Activated T-helper 1 cell treated with anti-CD3 and anti-CD28 coated beads, Interleukin-2, amount 50 U/mL, for 16 hours (primary cell): ENCODE data around the gene GTPBP3.

ENCODE experiments used
- DNase-seq, 2 donors: peaks; one replicate each; pipeline ENCODE4 v3.0.0-alpha.2; 2020; ENCODE audit warnings: low read depth in 1 of 2, low spot score in 1 of 2

The GTPBP3 gene

DNA sequence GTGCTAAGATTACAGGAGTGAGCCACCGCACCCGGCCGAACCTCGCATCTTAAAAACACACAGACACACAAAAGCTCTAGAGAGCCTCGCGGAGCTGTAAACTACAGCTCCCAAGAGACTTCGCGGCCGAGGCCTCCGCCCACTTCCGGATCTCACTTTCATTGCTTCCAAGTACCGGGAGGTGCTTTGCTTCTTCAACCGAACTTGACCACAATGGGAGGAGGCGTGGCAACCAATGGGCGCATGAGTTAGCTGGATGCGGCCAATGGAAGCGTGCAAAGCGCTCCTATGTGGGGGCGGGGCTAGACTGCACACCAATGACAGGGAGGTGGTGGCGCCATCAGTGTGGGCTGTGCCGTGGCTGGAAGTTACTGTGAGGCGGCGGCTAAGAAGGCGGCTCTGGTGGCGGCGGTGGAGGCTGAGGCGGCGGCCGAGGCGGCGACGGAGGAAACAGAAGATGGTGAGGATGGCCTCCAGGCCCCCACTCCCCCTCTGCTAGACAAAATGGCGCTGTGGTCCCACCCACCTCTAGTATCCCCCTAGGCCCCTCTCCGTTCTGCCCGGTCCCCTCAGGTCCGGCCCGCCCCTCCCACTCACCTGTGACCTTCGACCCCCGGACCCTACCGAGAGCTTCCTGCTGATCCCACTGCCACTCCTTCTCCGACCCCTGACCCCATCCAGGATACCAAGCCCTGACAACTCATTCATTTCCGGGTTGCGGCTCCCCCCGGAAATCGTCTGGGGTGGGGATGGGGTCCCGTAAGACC is 28.0 kb upstream of the GTPBP3 start, which contains the start of gene DDA1:
TSS of gene DDA1 (plus strand) at position 366 of the 767 bp plus-strand sequence. CDS start at position 458, 92 bp downstream.
- DNase-seq: peak; percentile 96 to 99

DNA sequence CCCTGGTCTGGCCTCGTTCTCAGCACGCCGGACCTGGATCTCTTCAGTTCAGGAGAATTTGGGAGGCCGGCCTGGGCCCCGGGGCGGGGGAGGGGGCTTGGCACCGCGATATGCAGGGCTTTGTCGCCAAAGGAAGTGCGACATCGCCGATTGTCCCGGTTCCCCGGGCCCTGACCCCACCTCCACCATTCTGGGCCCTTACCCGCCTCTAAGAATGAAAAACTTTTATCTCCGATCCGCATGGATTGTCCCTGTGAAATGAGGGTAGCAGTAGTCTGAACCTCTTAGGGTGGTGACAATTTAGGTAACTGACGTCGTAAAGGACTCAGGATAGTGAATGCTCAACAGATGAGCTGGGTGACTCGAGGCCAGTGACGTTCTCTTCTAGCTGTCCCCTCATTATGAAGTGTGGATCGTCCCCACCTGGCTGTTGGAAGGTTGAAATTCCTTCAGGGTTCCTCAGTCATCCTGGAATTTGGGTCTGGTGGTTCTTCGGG is 27.3 kb upstream of the GTPBP3 start:
- no peak for DNase-seq

DNA sequence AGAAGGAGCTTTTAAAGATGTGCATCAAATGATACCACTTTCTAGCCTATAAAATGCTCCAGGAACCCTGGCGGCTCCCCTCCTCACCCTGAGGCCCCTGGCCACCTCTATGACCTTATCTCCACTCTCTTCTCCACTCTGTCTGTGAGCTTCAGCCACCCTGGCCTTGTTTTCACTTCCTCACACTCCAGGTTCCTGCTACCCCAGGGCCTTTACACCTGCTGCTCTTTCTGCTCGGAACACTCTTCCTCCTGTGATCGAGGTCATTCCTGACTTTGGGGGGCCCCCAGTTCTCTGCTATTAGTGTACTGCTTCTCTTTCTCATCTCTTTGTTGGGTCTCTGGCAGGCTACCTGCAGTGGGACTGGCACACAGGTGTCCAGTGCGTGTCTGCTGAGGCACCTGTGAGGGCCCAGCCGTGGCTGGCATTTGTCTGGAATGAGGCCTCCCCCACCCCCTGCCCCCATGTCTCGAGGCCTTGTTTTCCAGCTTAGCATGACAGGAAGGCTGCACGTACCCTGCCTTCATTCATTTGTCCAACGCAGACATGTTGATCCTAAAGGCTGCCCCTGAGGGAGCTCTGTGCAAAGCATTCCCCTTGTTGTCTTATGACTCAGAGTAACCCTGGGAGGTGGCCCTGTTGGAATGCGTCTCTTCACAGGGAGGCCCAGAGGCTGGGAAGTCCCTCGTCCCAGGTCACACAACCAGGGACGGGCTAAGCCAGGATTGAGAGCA is 25.7 kb upstream of the GTPBP3 start:
- no peak for DNase-seq

DNA sequence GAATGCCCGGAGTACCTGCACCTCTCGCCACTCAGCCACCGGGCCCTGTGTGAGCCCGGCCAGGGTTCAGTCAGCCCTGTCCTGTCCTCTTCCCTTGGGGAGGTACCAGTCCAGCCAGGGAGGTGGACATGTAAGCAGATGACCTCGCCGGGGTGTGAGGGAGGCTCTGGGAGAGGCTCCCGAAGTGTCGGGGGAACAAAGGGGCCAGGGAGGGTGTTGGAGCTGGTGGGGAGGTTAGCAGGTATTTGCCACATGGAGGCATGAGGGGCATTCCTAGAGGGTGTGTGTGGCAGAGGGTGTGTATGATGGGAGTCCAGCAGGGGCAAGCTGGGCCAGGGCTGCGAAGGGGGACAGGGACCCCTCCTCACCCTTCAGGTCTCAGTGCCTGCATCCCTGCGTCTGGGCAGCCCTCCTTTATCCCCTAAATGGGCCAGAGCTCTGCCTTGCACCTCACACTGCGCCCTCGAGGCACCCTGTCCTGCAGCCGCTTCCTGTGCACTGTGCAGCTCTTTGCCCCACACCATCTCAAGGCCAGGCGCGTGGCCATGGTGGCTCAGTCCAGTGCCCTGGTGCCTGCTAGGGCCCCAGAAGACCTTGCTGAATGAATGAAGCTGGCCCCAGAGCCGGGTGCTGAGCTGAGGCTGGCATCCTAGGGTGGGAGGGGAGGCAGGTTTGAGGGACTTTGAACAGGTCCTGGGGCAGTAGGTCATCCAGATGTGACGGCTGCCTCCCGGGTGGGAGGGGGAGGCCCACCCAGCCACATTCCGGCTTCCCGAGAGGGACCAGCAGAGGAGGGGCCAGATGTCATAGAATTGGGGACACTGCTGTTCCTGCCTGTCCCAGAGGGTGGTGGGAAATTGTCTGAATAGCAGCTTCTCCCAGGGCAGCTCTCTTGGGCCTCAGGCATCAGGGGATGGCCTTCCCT is 24.9 kb upstream of the GTPBP3 start:
- no peak for DNase-seq

DNA sequence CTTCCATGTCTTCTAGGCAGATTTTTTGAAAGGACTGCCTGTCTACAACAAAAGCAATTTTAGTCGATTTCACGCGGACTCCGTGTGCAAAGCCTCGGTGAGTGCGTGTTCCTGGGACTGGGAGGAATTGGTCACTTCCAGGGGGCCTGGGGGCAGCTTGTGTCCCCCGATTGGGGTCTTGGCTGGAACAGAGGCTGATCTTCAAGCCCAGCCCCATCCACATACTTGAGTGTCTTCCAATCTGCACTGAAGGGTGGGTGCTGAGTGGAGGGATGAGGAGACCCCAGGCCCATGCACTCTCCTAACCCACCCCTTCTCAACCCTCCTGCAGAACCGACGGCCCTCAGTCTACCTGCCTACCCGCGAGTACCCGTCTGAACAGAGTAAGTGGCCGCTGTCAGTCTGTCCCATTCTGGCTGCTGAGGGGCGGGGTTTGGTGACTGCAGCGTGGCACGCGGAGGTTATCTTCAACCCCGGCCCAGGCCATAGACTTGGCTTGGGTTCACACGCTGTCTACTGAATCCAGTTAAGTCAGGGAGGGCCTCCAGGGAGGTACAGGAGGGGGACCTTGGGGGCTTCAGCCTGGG is 23.3 kb upstream of the GTPBP3 start:
- DNase-seq: no peak

DNA sequence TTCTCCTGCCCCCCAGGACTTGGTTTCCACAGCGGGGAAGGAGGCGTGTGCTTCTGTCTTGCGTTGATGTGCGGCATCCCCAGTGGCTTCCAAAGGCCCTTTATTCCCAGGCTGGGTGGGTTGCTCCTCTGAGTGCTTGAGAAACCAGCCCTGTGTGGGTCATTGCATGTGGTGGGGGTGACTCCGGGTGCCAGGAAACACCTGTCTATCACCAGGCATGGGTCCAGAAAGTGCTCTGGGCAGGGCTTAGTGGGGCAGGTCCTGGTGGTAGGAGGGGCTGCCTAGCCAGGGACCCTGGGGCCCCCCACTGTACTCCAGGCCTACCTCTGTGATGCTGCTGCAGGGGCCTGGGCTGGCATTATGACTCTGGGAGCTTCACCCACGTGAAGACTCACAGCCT is 18.4 kb upstream of the GTPBP3 start:
- DNase-seq: no peak

DNA sequence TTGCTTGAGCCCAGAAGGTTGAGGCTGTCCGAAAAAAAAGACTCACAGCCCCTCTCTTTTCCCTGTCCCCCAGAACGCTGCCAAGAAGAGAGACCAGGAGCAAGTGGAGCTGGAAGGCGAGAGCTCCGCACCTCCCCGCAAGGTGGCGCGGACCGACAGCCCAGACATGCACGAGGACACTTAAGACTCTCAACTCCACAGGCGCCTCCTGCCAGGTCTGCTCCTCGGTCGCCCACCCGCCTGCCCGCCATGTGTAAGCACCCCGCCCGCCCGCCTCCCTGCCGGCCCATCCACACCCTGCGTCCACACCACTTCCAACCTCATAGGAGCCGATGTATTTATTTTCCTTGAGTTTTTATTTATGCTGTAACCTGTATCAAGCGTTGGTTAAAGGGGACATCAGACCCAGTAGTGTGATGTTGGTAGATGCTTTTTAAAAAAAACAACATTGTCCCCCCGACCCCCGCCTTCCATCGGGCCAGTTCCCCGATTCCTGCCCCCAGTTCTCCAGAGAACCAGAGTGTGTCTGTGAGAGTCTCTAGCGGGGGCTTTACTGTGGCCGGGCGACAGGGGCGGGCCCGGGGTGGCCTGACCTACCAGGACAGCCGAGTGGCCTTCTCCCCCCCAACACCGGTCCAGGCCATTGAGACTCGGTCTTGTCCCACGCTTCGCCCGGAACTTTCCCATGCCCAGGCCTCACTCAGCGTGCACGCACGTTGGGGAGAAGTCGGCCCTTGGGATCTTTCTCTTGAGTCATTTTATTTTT is 17.7 kb upstream of the GTPBP3 start:
- no peak for DNase-seq

DNA sequence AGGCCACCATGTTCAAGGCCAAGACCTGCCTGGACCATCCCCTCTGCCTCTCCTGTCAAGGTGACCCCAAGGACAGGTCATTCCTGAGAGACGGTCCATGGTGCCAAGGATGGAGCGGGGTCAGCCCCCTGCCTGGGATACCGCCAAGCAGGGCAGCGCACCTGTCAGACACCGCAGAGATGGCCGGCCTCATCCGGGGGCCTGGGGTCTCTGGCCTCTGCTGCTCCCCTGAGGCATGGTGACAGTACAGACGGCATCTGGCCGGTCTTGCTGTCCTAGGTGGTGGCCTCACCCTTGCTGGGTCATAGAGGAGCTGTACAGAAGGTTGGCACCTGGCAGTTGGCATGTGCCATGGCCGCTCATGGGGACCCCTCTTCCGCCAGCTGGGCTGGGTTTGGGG is 16.9 kb upstream of the GTPBP3 start:
- DNase-seq: no peak

DNA sequence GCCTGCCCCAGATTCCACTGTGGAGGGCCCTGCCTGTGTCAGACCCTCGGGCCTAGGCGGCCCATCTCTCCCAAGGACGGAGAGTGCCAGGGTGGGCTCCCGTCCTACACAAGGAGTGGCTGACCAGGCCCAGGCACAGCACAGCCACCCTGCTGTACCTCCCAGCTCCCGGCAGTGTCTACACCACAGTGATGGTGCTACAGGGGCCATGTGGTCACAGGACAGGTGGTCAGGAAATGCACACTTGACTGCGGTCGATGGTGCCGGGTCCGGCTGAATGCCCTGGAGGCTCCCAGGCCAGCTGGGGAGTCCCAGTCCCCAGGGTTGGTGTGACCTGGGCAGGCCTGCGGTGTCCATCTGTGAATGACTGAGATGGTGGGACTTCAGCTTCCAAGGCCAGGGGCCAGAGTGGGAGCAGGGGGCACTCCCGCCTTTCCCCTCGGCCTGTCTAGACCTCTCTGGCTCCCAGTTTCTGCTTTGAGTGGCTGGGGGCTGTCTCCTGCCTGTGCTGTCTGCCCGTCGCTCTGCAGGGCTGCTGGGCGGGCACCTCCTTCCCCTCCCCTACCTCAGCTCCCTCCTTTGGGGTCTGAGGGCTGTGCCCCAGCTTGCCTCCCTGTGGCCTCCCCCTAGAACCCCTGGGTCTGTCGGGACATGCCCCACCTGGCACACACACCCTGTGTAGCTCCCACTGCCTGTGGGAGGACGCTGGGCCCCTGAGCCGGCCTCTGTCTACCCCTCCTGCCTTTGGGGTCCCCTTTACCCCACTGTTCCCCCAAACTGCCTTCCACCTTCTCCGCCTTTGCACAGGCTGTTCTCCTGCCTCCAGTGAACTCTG is 15.5 kb upstream of the GTPBP3 start:
- no peak for DNase-seq

DNA sequence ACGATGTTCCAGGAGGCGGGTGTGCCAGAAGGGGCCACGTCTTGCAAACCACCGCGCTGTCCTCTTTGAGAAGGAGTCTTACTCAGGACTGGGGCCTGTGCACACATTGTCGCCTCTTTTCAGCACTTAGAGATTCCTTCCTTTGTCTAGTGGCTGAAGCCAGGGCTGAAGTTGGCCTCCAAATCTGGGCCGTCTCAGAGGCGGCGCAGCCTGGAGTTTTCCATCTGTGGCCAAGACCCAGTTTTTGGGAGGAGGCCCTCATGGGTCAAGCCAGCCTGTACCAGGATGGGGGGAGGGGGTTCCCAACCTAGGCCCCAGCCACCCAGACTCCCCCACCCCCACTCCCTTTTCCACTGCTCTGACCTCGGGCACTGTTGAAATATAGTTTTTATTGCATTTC is 14.5 kb upstream of the GTPBP3 start:
- no peak for DNase-seq

DNA sequence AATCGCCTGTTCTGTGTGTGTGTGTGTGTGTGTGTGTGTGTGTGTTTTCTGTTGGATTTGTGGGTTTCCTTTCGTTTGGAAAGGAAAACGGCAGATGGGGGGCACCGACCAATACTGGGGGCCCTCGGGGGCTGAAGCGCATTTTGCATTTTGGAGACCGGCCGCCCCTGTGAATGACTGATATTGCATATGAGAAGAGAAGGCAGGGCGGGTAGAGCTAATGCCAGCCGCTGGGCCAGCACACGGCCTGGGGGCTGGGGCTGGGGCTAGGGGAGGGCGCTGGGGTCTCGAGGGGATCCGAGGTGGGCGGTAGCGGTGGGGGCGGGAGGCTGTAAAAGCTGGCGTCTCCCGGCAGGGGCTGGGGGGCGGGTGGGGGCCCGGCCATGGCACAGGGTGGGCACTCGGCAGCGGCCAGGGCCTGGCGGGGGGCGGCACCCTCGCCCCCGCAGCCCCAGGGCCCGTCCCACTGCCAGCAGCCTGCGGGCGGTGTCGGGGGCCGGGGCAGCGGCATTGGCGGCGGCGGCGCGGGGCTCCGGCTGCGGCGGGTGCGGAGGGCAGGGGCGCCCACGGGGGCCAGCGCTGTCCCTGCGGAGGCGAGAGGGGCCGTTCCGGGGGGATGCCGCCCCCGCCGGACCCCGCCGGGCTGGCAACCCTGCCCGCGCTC is 13.9 kb upstream of the GTPBP3 start:
- DNase-seq: no peak

DNA sequence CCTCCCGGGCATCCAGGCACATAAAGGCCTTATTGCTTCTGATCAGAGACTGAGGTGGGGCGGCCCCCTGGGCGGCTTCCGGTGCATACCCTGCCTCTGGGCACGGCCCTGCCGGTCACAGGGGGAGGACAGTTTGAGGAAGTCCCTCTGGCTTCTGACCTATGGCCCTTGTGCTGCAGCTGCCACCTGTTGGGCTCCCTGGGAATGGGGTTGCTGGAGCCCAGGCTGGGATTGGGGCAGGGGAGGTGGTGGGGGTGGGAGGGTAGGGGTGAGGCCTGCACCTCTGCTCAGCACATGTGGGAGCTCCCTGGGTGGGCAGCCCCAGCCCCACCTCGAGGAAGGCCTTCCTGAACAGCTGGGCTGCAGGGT is 13.4 kb upstream of the GTPBP3 start:
- DNase-seq: no peak

DNA sequence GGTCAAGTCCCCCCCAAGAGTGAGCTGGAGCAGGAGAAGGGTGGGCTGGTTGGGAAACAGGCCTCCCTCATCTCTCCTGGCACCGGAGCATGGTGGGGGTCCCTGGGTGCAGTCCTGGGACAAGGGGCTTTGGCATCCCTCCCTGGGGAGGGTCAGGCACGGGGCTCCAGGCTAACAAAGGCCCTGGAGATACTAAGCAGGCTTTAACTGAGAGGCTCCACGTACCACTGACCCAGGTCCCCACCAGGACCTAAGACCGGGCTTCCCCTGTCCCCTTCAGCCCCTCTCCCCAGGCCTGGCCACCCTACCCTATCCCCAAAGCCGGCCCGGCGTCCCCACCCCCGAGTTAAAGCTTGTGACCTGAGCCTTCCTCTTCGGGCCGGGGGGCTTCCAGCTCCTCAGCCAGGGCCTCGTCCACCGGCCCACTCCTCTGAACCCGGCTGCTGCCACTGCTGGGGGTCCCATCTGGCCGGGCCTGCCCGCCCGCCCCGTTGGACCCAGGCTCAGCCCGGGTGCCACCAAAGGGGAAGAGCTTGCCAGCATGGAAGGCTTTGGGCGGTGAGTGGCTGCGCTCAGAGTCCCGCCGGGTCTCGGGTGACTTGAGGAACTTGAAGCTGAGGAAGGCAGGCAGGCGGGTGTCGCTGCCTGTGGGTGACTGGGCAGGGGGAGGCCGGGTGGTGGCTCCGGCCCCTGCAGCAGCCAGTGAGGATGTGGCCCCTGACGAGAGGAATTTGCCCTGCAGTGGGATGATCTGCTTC is 12.8 kb upstream of the GTPBP3 start:
- DNase-seq: no peak

DNA sequence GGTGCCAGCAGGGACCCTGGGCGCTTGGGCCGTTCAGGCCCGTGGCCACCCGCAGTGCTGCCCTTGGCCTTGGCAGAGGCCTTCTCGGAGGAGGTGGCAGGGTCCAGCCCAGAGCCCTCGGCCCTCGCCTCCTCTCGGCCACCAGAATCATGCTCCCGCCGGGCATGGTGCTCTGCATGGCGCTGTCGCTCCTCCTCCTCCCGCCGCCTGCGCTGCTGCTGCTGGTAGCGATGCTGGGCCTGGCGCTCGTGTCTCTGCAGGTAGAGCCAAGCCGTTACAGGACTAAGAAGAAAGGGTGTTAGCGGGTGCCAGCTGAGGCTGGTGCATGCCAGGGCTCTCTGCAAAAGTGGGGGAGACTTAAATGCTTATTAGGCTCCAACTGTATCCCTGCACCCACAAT is 12.2 kb upstream of the GTPBP3 start:
- DNase-seq: no peak

DNA sequence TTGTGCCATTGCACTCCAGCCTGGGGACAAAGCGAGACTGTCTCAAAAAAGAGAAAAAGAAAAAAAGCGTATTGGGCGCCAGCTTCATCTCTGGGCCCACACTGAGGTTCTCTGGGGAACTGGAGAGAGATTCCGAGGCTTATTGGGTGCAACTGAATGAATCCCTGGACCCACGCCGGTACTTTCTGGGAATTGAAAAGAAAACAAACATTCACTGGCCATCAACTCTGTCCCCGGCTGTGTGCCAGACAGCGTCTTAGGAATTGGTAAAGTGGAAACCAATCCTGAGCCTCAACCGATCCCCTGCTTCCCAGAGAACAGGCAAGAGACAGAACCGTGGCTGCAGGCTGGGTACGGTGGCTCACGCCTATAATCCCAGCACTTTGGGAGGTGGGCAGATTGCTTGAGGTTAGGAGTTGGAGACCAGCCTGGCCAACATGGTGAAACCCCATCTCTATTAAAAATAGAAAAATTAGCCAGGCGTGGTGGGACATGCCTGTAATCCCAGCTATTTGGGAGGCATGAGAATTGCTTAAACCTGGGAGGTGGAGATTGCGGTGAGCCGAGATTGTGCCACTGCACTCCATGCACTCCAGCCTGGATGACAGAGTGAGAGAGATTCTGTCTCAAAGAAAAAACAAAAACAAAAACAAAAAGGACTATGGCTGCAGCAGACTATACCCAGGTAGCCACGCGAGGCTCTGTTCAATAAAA is 11.3 kb upstream of the GTPBP3 start:
- DNase-seq: no peak

DNA sequence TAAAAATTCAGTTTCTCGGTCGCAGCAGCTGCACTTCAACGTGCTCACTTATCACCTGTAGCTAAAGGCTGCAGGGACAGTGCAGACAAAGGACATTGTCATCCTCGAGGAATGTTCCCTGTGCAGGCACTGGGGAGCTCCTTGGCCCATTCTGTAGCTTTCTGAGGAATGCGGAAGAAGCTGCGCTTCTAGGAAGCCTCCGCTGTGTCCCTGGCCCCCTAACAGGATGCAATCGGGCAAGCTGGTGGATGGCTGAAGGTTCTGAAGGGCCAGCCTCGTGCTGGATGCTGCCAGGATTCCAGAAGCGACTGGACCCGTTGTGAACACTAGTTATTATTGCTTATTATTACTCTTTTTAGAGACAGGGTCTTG is 10.8 kb upstream of the GTPBP3 start:
- no peak for DNase-seq

DNA sequence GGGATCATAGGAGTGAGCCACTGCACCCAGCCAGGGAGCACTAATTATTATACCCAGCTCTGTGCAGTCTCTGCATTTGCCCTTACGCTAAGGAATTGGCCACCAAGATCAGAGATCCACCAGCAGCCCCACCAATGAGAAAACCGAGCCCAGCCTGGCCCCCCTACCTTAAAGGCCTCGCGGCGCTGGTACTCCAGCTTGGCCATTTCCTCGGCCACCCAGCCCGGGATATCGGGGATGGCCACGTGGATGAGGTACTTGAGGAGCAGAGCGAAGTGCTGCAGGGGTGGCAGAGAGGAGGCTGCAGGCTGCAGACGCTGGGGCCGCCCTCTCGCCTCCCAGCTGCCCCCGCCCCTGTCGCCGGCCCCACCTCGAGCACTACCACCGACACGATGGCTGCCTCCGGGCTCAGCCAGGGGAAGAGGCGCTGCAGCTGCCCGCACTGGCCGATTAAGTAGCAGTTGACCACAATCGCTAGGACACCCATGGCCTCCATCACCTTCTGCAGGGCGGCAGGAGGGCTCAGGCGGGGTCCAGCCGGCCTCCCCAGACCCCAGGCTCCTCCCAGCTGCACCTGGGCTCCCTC is 10.2 kb upstream of the GTPBP3 start:
- DNase-seq: no peak
